GM12865 (cell line): Measurements from ENCODE around the gene FRMD3.

Experiments
- DNase-seq: peaks from one replicate; pipeline ENCODE4 v3.0.0; 2010; ENCODE audit warnings: low read depth
- H3K4me3 ChIP-seq: 2 replicates; pipeline ENCODE4 v1.5.1; 2011; ENCODE audit warnings: mild to moderate bottlenecking, low read depth, low read length, control low read depth
- TF ChIP-seq, protein P1 (sequence below): IDR thresholded peaks from 2 replicates; pipeline ENCODE4 v1.5.1; 2011; ENCODE audit warnings: low read length, control low read depth, low read depth, inconsistent platforms; ENCODE audit not compliant: insufficient read depth; ENCODE audit errors: missing control alignments

Gene FRMD3

DNA sequence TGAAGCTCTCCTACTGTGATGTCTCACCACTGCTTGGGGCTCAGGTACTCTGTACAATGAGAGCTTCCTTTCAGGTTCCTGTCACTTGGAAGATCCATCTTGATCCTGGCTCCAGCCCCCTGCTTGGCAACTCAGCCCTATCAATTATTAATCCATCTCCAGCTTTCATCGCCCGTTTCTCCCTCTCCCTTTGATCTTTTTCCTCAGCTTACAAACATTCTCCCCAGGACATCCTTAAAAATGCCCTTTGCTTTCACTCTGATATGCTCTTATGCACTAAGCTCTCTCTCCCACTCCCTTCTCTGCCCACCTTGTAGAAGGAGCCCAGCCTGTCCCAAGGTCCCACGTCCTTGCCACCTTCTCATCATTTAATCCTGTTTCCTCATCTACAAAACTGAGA is 109.0 kb downstream of the FRMD3 start:
- H3K4me3 ChIP-seq: no peak overlapping the region
- TF ChIP-seq, protein P1, sequence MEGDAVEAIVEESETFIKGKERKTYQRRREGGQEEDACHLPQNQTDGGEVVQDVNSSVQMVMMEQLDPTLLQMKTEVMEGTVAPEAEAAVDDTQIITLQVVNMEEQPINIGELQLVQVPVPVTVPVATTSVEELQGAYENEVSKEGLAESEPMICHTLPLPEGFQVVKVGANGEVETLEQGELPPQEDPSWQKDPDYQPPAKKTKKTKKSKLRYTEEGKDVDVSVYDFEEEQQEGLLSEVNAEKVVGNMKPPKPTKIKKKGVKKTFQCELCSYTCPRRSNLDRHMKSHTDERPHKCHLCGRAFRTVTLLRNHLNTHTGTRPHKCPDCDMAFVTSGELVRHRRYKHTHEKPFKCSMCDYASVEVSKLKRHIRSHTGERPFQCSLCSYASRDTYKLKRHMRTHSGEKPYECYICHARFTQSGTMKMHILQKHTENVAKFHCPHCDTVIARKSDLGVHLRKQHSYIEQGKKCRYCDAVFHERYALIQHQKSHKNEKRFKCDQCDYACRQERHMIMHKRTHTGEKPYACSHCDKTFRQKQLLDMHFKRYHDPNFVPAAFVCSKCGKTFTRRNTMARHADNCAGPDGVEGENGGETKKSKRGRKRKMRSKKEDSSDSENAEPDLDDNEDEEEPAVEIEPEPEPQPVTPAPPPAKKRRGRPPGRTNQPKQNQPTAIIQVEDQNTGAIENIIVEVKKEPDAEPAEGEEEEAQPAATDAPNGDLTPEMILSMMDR: no peak
- DNase-seq: no peak

DNA sequence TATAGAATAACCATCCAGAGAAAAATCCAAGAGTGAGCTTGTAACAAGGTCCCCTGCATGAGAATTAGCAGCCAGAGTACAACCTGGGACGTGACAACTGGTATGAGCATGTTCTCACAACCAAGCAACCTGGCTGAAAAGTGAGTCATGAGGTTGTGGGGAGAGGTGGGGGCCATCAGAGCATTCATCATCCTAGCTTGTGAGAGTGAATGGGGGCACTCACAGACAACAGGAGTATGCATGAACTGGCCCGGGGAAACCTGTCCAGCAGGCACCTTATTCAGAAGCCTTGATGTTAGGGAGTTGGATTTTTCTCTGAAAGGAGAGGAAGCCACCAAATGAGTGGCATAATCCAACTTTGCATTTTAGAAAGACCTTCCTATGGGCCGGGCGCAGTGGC is 113.0 kb downstream of the FRMD3 start:
- H3K4me3 ChIP-seq: no peak overlapping the region
- TF ChIP-seq, protein P1: no peak
- DNase-seq: no peak

DNA sequence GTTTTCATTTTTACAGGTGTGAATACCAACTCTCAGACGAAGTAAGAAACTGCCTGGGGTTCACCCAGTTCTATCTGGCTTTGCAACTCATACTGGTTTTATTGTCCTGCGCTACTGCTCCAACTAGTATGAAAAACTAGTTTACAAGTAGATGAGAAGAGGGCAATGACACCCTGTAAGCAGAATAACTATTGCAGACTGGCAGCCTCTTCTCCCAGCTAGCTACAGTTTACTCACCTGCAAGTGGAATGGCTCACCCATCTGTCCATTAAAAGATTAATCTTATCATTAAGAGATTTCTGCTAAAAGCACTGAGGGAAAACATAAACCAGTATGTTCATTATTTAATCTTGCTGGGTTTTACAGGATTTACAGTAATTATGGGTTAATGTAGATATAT is 113.4 kb downstream of the FRMD3 start:
- H3K4me3 ChIP-seq: no peak overlapping the region
- TF ChIP-seq, protein P1: no peak
- DNase-seq: no peak

DNA sequence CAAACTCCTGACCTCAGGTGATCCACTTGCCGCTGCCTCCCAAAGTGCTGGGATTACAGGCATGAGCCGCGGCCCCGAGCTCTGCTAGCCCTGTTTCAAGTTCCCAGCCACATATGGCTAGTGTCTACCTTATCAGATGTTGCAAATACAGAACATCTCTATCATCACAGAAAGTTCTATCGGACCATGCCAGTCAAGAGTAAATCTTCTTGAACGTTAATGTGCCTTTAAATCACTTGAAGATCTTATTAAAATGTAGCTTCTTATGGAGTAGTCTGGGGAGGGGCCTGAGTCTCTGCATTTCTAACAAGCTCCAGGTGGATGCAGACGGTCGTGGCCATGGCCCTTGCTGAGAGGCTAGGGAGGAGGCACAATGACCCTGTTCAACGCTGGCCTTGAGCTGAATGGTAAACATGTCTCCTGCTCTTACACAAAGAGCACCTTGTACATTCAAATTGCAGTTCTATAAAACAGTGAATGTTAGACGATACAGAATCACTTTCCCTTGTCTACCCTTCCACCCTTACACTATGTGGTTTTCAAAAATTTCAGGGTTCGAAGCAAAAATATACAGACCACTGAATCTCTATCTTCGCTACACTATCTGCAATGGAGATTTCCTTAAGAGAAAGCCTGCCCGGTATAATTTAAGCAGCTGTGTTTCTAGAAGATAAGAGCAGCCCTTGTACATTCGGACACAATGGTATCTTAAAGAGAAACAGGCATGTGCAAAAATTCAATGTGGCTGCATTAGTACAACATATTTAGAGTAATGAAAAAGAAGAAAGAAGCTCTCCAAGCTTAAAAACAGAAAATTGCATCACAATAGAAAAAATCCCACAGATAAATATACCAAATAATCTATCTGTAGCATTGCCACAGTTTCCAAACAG is 114.1 kb downstream of the FRMD3 start:
- DNase-seq: no peak
- H3K4me3 ChIP-seq: no peak overlapping the region
- TF ChIP-seq, protein P1: no peak

DNA sequence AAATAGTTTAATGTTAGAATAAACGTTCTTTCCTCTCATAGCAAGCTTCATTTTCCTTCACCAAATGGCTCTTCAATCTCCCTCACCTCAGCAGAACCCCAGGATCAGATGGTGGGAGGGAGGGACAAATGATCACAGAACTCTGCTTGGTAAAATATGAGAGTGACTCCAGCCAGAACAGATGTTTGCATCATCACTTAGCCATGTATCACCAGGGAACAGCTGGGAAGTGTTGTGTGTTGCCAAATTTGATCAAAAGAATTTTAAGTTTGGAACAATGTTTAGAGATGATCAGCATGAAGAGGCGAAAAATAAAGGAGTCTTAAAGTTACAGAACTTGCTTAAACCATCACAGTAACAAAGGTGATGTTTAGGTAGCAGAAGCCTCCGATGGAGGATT is 115.7 kb downstream of the FRMD3 start:
- H3K4me3 ChIP-seq: no peak overlapping the region
- TF ChIP-seq, protein P1: no peak
- DNase-seq: no peak

DNA sequence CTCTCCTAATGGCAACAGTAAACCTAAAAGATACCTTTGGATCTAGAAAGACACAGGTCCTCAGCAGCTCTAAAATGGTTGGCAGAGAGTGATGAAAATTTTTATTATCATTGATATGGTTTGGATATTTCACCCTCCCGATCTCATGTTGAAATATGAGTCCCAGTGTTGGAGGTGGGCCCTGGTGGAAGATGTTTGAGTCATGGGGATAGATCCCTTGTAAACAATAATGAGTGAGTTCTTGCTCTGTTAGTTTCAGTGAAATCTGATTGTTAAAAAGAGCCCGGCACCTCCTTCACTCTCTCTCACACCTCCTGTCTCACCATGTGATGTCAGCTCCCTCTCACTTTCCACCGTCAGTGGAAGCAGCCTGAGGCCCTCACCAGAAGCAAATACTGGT is 117.7 kb downstream of the FRMD3 start:
- no peak overlapping the region for H3K4me3 ChIP-seq
- DNase-seq: no peak
- TF ChIP-seq, protein P1: no peak

DNA sequence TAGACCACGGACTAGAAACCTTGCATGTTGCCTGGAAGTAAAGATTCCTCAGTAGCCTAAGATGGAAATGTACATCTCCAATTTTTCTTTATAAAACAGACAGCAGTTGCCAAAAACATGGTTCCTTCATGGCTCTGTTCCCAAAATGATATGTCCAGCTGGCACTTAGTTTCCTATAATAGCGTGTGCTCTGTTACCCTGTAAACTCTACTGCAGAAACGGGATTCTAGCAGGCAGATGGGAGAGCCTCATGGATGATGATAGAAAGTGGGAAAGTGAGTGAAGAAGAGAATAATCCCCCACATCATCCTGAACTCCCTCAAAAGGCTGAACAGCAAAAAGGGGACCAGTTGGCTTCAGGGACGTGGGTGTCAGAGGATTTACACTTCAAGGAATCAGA is 118.2 kb downstream of the FRMD3 start:
- TF ChIP-seq, protein P1: no peak
- no peak overlapping the region for H3K4me3 ChIP-seq
- DNase-seq: no peak
